Measurements from ENCODE around the gene TNIK. TPM values are rescaled to one million over a fixed set of nuclear protein-coding genes. Genes with fewer than 3 reads are reported as not detected.

Gene TNIK
- total and polyA plus RNA-seq, 8 donors, result 2.1 to 40.2 (median 10.1) TPM

DNA sequence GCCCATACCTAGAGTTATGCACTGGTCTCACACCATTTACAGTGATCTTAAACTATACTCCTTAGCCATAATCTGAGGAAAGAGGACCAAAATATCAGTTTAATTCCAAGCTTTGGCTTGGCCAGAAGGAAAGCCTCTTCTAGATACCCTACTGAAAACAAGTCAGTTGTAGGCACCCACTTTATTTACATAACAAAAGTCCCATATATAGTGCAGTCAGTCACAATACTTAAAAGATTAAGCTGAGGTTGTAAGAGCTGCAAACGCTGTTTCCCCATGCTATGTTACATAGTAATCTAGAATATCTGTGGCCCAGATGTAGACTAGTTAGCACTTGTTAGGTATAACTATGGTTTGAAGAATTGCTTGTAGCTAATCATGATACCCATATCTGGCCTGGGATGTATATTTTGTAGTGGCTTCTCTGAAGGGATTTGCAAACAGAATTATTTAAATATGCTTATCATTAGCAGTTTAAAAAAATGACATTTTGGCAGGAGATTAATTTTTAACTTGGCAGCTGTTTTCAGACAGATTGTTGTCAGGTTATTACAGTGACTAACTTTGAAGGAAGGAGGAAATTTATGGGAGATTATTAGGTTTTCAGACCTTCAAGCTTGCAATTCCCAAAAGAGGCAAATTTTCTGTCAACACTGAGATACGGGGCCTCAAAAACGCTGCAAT, 273.2 kb downstream of the TNIK start:
- Histone ChIP-seq H3K27ac (no peak overlapping the region), H3K9me3 (no peaks in the 10 kb centered on the region), H3K4me3 (no peak overlapping the region), H3K36me3 (no peaks in the 10 kb centered on the region), H3K27me3 (no peaks in the 10 kb centered on the region), H3K4me1 (peaks cover 0 to 44% (median 16%) of the 10 kb centered on the region in 4 donors)
- intact Hi-C loops (cut with DNase I; ENCODE audit: low total_unique reads), result loop anchor here (10.0 kb wide), 1 partner anchor 378 kb away; no protein-coding TSS in a partner anchor
- DNase-seq, result no peak
- WGBS, 5 donors, result 31 to 51% (median 35%) methylated on average over 3 of the region's 3 CpGs
- TF ChIP-seq POLR2AphosphoS5 (IDR thresholded peaks at IDR 0.05) (no peak), POLR2A (IDR thresholded peaks at IDR 0.05) (no peak), EP300 (IDR thresholded peaks at IDR 0.05) (no peak)
- TF ChIP-seq, protein P1, sequence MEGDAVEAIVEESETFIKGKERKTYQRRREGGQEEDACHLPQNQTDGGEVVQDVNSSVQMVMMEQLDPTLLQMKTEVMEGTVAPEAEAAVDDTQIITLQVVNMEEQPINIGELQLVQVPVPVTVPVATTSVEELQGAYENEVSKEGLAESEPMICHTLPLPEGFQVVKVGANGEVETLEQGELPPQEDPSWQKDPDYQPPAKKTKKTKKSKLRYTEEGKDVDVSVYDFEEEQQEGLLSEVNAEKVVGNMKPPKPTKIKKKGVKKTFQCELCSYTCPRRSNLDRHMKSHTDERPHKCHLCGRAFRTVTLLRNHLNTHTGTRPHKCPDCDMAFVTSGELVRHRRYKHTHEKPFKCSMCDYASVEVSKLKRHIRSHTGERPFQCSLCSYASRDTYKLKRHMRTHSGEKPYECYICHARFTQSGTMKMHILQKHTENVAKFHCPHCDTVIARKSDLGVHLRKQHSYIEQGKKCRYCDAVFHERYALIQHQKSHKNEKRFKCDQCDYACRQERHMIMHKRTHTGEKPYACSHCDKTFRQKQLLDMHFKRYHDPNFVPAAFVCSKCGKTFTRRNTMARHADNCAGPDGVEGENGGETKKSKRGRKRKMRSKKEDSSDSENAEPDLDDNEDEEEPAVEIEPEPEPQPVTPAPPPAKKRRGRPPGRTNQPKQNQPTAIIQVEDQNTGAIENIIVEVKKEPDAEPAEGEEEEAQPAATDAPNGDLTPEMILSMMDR (IDR thresholded peaks at IDR 0.05), result no peak

DNA sequence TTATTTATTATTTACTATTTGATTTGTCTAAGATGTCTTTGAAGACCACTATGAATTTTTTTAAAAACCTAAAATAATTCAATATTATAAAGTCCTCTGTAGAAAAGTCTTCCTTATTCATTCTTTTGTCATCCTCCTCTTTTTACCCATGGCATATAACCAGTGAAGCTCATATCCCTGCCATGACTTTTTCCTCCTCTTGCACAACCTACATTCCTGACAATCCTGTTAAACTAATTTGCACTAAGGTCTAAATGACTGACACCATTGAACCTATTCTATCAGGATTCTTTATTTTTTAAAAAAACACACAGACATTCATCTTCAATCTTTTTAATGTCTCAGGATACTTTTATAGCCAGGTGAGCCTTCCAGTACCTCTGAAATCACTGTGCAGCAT, 273.8 kb downstream of the TNIK start:
- H3K9me3 ChIP-seq, result no peaks in the 10 kb centered on the region
- H3K36me3 ChIP-seq, result no peaks in the 10 kb centered on the region
- TF ChIP-seq, protein P1 (IDR thresholded peaks at IDR 0.05), result no peak
- TF ChIP-seq POLR2AphosphoS5 (IDR thresholded peaks at IDR 0.05) (no peak), POLR2A (IDR thresholded peaks at IDR 0.05) (no peak), EP300 (IDR thresholded peaks at IDR 0.05) (no peak)
- intact Hi-C loops (cut with DNase I; ENCODE audit: low total_unique reads), result loop anchor here (10.0 kb wide), 1 partner anchor 378 kb away; no protein-coding TSS in a partner anchor
- no peak overlapping the region for H3K4me3 ChIP-seq
- H3K27me3 ChIP-seq, result no peaks in the 10 kb centered on the region
- DNase-seq, result no peak
- H3K27ac ChIP-seq, result no peak overlapping the region
- peaks cover 0 to 44% (median 16%) of the 10 kb centered on the region in 4 donors for H3K4me1 ChIP-seq

DNA sequence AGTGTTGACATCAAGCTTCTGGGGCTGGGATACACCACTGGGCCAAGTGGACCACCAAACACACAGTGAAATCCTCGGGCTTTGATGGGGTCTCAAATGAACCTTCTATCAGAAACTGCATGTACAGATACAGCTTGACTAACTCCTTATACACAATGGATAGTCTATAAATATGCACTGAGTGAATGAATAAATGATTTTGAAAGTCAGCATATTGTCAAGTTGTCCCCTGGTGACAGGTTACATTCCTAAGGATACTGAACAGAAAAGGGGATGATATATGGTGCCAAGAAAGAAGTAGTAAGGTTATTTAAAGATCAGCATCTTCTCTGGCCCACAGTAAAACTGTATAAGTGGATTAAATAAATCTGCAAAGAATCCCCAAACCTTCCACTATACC, 274.2 kb downstream of the TNIK start:
- Histone ChIP-seq H3K4me3 (no peak overlapping the region), H3K27ac (no peak overlapping the region), H3K4me1 (peaks cover 0 to 44% (median 16%) of the 10 kb centered on the region in 4 donors), H3K9me3 (no peaks in the 10 kb centered on the region), H3K27me3 (no peaks in the 10 kb centered on the region), H3K36me3 (no peaks in the 10 kb centered on the region)
- TF ChIP-seq, protein P1 (IDR thresholded peaks at IDR 0.05), result no peak
- DNase-seq, result no peak
- 86 to 95% (median 88%) methylated on average over 1 of the region's 1 CpG for WGBS, 5 donors
- intact Hi-C loops (cut with DNase I; ENCODE audit: low total_unique reads), result loop anchor here (10.0 kb wide), 1 partner anchor 379 kb away; no protein-coding TSS in a partner anchor

DNA sequence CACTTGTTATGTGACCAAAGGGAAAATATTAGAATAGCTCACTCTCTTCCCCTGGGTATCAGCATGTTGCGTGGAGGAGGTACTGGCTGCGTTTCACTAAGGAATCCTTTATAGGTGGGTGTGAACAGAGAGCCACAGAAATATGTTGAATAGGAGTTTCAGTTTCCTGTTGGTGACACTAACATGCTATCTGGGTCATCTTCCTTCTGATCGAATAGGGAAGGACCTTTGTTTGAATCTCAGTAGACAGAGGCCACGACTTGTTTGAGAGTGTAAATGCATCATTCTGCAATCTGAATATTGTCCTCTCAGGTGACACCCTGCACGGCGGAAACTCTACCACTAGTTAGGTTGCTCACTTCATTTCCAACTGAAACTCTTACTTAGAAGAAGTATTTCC, 275.8 kb downstream of the TNIK start:
- Histone ChIP-seq H3K4me3 (no peak overlapping the region), H3K27ac (no peak overlapping the region), H3K36me3 (no peaks in the 10 kb centered on the region), H3K27me3 (no peaks in the 10 kb centered on the region), H3K4me1 (peaks cover 0 to 44% (median 16%) of the 10 kb centered on the region in 4 donors), H3K9me3 (no peaks in the 10 kb centered on the region)
- 55 to 83% (median 71%) methylated on average over 6 of the region's 6 CpGs for WGBS, 5 donors
- intact Hi-C loops (cut with DNase I; ENCODE audit: low total_unique reads), result loop anchor here (10.0 kb wide), 1 partner anchor 380 kb away; no protein-coding TSS in a partner anchor
- TF ChIP-seq POLR2A (IDR thresholded peaks at IDR 0.05), result no peak
- TF ChIP-seq, protein P1 (IDR thresholded peaks at IDR 0.05), result no peak
- no peak for TF ChIP-seq EP300 (IDR thresholded peaks at IDR 0.05)
- no peak for TF ChIP-seq POLR2AphosphoS5 (IDR thresholded peaks at IDR 0.05)
- no peak for DNase-seq

Measured in stomach (tissue), 9 donors.